HepG2 (cell line): ENCODE results near the gene SCO1. TPM values are rescaled to one million over a fixed set of nuclear protein-coding genes. Genes with fewer than 3 reads are reported as not detected.

ENCODE experiments used
- AHR ChIP-seq: IDR thresholded peaks from 2 replicates; pipeline ENCODE4 v1.6.1; 2018; ENCODE audit warnings: missing genetic modification reagents, missing compliant biosample characterization
- E2F2 ChIP-seq: sonication (generic); formaldehyde crosslinking; IDR thresholded peaks from 2 replicates; pipeline ENCODE4 v1.4.0; 2020; ENCODE audit warnings: missing genetic modification reagents, borderline replicate concordance
- HNF4G ChIP-seq, 2 experiments: sonication (generic) in 1 of 2; formaldehyde crosslinking in 1 of 2; IDR thresholded peaks; 2 replicates each; pipeline versions ENCODE4 v1.4.0 to v1.6.1; 2011 to 2020; ENCODE audit warnings: borderline replicate concordance in 2 of 2, low read depth in 2 of 2, mild to moderate bottlenecking in 2 of 2, low read length in 1 of 2, missing genetic modification reagents in 1 of 2, moderate library complexity in 1 of 2
- SP2 ChIP-seq: sonication (generic); formaldehyde crosslinking; IDR thresholded peaks from 2 replicates; pipeline ENCODE4 v1.5.1; 2020; ENCODE audit warnings: mild to moderate bottlenecking, missing genetic modification reagents
- ZBTB25 ChIP-seq: IDR thresholded peaks from 2 replicates; pipeline ENCODE4 v1.6.1; 2018; ENCODE audit warnings: missing genetic modification reagents
- ZBTB42 ChIP-seq: sonication (generic); formaldehyde crosslinking; IDR thresholded peaks from 2 replicates; pipeline ENCODE4 v1.5.0; 2020; ENCODE audit warnings: mild to moderate bottlenecking, missing genetic modification reagents
- ZNF510 ChIP-seq: sonication (generic); formaldehyde crosslinking; IDR thresholded peaks from 2 replicates; pipeline ENCODE4 v1.4.0; 2020; ENCODE audit warnings: low read depth, mild to moderate bottlenecking, missing genetic modification reagents
- ZNF556 ChIP-seq: sonication (generic); formaldehyde crosslinking; IDR thresholded peaks from 2 replicates; pipeline ENCODE4 v1.4.0; 2020; ENCODE audit warnings: mild to moderate bottlenecking, missing genetic modification reagents, borderline replicate concordance
- ZNF646 ChIP-seq: sonication (generic); formaldehyde crosslinking; IDR thresholded peaks from 2 replicates; pipeline ENCODE4 v1.9.0; 2021; ENCODE audit warnings: mild to moderate bottlenecking, missing genetic modification reagents
- ZNF687 ChIP-seq: sonication (generic); formaldehyde crosslinking; IDR thresholded peaks from 2 replicates; pipeline ENCODE4 v1.5.1; 2020; ENCODE audit warnings: mild to moderate bottlenecking, missing genetic modification reagents, moderate library complexity
- ZSCAN30 ChIP-seq: sonication (generic); formaldehyde crosslinking; IDR thresholded peaks from 2 replicates; pipeline ENCODE4 v1.5.0; 2020; ENCODE audit warnings: mild to moderate bottlenecking, missing genetic modification reagents
- polyA plus RNA-seq, 8 experiments: library from polyadenylated mRNA; depleted of rRNA in 3 of 8; stranded (reverse) in 7 of 8; unstranded in 1 of 8; fragments of >200 nt; fragmentation: Illumina TruSeq in 4 of 8; extraction: Trizol in 4 of 8; gene quantifications; 2 replicates each; pipeline versions ENCODE4 v1.2.1 to v1.2.3, GENCODE V29; 2011 to 2016; ENCODE audit warnings: low read depth in 4 of 8, missing spikeins in 1 of 8, mixed read lengths in 1 of 8; ENCODE audit not compliant: insufficient read depth in 1 of 8
- total RNA-seq, 5 experiments: library from RNA; depleted of rRNA; stranded (reverse); fragments of >200 nt; fragmentation: Illumina TruSeq; extraction: Trizol; gene quantifications; 2 replicates each; pipeline ENCODE4 v1.2.3, GENCODE V29; 2016; ENCODE audit warnings: low read depth in 1 of 5

Gene SCO1
- total and polyA plus RNA-seq, 2 of the 13 experiments (the other 11 are each of a cell fraction or from before 2014, with no cell fraction given), result 11.4 to 50.3 TPM

GRCh38 chr17:10697092-10698081 is at the start of gene SCO1, which contains the start of gene ADPRM (continued):
- peak; percentile 91 for TF ChIP-seq ZNF687 (CRISPR knock-in tag)
- peak; percentile 32; the same call in 1 of the 2 replicates for TF ChIP-seq ZNF646 (CRISPR knock-in tag)
- TF ChIP-seq E2F2 (CRISPR knock-in tag), result no peak
- TF ChIP-seq ZBTB42, result no peak
- no peak for TF ChIP-seq ZSCAN30 (CRISPR knock-in tag)
- 0 out of 2 replicates have a peak, but pooled peaks have one; percentile 41 for TF ChIP-seq ZNF510 (CRISPR knock-in tag)
- TF ChIP-seq HNF4G (IDR thresholded peaks at IDR 0.05; ENCODE audit: borderline replicate concordance, low read depth, low read length), result no peak
- peak; percentile 19; the same call in 1 of the 2 replicates for TF ChIP-seq HNF4G (CRISPR knock-in tag; IDR thresholded peaks at IDR 0.05; ENCODE audit: borderline replicate concordance, low read depth)
- peak; percentile 55; the same call in 1 of the 2 replicates for TF ChIP-seq AHR (CRISPR knock-in tag)
- peak; percentile 96 for TF ChIP-seq ZBTB25
- peak; percentile 87 for TF ChIP-seq SP2 (CRISPR knock-in tag)
- TF ChIP-seq ZNF556, result peak; percentile 97
